Astrocyte of the spinal cord (primary cell): ENCODE results near the gene CLDN1.
"Not testable (repeated sequence)": the region's sequence is repeated elsewhere in the genome, so short reads cannot be mapped to it uniquely, and the experiment has no call there.

Experiments used
- DNase-seq: peaks from one replicate; pipeline ENCODE4 v3.0.0; 2011; ENCODE audit warnings: low read depth, low spot score
- H3K4me3 ChIP-seq: 2 replicates; pipeline ENCODE4 v1.5.1; 2011; ENCODE audit warnings: low read depth, mild to moderate bottlenecking, low read length, moderate library complexity
- in situ Hi-C: cut with HindIII; loops from 2 replicates; pipeline ENCODE4 v1.10.0; 2017; ENCODE audit warnings: low sequenced_read_pairs
- TF ChIP-seq, protein P1 (sequence below): IDR thresholded peaks from 2 replicates; pipeline ENCODE4 v1.5.1; 2012; ENCODE audit warnings: low read depth, mild to moderate bottlenecking, low read length, inconsistent platforms

The CLDN1 gene

DNA sequence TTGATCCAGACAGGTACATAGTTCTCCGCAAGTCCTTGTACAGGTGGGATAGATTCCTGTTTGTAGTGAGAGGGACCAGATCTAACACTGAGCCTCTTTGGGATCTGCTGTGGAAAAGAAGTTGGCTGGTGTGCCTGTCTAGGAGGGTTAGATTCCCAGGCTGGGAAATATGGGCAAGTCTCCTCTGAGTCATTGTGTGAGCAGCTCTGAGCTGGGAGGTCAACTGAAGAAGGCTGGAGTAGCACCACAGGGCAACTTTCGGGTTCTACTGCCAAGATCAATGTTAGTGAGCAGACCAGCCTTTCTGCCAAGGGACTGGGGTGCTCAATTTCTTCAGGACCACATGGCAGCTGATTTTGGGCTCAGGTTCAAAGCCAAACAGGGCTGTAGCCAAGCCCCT lies 33.4 kb downstream of the CLDN1 start:
- TF ChIP-seq, protein P1, sequence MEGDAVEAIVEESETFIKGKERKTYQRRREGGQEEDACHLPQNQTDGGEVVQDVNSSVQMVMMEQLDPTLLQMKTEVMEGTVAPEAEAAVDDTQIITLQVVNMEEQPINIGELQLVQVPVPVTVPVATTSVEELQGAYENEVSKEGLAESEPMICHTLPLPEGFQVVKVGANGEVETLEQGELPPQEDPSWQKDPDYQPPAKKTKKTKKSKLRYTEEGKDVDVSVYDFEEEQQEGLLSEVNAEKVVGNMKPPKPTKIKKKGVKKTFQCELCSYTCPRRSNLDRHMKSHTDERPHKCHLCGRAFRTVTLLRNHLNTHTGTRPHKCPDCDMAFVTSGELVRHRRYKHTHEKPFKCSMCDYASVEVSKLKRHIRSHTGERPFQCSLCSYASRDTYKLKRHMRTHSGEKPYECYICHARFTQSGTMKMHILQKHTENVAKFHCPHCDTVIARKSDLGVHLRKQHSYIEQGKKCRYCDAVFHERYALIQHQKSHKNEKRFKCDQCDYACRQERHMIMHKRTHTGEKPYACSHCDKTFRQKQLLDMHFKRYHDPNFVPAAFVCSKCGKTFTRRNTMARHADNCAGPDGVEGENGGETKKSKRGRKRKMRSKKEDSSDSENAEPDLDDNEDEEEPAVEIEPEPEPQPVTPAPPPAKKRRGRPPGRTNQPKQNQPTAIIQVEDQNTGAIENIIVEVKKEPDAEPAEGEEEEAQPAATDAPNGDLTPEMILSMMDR: no peak
- DNase-seq: no peak
- H3K4me3 ChIP-seq: no peak overlapping the region
- in situ Hi-C loops: no loop called here

DNA sequence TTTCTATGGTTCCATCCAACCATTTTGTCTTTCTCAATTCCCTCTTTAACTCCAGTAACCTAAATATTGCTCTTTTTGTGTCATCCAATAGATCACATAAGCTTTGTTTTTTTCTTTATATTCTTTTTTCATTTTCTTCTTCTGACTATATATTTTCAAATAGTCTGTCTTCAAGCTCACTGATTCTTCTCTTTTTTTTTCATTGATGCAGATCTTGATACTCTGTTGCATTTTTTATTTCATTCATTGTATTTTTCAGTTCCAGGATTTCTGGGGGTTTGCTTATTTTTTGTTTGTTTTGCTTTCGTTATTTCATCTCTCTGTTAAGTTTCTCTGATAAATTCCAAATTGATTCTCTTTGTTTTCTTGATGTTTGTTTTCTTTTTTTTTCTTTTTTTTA lies 36.2 kb downstream of the CLDN1 start:
- DNase-seq: no peak
- TF ChIP-seq, protein P1: no peak
- in situ Hi-C loops: no loop called here
- no peak overlapping the region for H3K4me3 ChIP-seq

DNA sequence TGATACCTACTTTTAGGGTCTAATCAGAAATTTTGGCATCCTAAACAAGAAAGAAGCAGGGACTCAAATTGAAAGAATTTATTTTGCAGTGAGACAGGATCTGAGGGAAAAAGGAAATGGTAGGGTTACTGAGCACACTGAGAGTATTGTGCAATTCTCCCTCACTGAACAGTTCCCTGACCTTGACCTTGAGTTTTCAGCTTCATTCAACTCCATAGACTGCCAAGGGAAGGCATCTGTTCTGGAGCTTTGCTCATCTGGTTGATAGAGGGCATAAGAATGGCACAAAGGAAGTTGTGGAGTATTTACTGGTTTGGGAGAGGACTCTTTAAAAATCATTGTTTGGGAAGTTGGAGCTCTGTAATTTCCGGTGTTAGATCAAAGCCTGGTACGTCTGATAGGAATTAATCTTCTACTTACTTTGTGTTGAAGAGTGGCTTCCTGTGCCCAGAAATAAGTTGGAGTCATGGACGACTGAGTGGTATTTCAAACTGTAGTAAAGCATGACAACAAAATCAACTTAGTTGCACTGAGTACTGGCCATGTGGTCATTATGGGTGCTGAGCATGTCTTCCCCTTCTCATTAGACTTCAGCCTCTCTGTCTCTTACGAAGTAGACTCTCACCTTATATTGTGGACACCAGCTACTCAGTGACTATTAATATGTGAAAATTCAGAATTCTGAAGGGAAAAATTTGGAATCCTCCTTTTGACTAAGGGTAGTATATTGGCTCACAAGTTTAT lies 40.8 kb downstream of the CLDN1 start:
- in situ Hi-C loops: no loop called here
- H3K4me3 ChIP-seq: no peak overlapping the region
- DNase-seq: no peak
- TF ChIP-seq, protein P1: no peak

DNA sequence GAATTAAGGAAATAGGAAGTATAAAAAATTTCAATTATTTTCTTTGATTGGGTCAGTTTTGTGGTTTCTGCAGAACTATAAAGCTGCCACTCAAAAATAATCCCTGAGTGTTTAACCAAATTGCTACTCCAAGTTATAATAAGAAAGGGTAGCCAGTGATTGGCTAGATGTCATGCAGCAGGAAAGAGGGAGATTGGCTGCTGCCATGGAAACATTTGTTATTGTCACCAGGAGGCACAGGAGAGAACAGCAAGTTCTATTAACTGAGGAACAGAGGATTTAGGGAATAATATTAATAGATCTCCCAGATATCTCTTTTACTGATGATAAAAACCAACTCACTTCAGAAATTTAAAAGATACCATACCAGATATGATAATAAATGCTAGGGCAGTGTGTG lies 42.6 kb downstream of the CLDN1 start:
- DNase-seq: no peak
- TF ChIP-seq, protein P1: no peak
- in situ Hi-C loops: no loop called here
- H3K4me3 ChIP-seq: no peak overlapping the region

DNA sequence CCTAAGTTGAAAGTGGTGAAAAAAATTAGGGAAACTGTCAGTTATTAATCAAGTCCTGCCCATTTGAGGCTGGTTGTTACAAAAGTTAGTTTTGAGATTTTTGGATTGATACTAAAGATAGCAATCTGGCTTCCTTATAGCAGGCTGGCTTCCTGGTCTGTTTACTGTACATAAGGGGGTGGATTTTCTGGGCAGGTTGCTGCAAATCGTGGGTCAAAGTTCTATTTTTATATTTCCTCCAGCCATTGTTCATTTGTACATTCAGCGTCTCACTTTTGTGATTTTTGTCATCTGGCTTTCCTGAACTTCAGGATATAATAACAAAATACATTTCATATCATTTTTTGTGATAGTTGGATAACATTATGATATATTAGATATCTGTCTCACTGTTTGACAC lies 49.5 kb downstream of the CLDN1 start:
- no peak for DNase-seq
- TF ChIP-seq, protein P1: no peak
- in situ Hi-C loops: no loop called here
- no peak overlapping the region for H3K4me3 ChIP-seq

DNA sequence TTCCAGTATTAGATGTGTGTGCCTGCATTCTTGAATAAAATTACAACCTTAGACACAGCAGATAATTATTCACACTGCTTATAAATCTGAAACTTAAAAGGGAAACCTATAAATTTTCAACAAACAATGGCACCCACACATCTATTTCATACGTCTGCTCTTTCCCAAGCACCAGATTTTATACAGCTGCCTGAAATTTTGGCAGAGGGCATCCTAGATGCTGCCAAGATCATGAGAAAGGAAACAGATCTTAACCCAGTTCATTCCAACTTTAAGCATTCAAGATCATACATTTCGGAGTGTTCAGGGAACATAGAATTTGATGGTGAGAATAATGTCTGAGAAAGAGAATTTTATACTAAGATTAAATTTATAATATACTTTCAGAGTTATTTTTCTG lies 53.1 kb downstream of the CLDN1 start:
- in situ Hi-C loops: no loop called here
- no peak overlapping the region for H3K4me3 ChIP-seq
- TF ChIP-seq, protein P1: no peak
- no peak for DNase-seq

DNA sequence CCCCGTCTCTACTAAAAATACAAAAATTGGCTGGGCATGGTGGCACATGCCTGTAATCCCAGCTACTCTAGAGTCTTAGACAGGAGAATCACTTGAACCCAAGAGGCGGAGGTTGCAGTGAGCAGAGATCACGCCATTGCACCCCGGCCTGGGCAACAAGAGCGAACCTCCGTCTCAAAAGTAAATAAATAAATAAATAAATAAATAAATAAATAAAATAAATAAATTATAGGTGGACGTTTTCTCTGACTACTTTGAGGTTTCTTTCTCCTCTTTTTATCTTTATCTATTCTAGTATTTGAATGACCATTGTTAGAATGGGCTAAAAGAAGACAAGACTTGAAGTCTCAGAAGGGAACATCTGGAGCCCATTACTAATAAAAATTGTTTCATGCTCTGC lies 54.8 kb downstream of the CLDN1 start:
- in situ Hi-C loops, DNase-seq, H3K4me3 ChIP-seq: not testable (repeated sequence)
